IMR-90 (cell line): ENCODE results near the gene FXYD3. TPM values are rescaled to one million over a fixed set of nuclear protein-coding genes. Genes with fewer than 3 reads are reported as not detected.

ENCODE experiments used
- ATAC-seq: fragments of 200-7000 bp; cut with Tn5 transposase; 2 replicates; pipeline ENCODE4 v1.9.1; 2020; ENCODE audit warnings: low read depth, mild to moderate bottlenecking, moderate library complexity
- BruUV-seq: library from RNA; stranded (reverse); fragments of 400-500 nt; replicated peaks from 2 replicates; lab custom pipeline; 2021; lab: Mats Ljungman, UMichigan
- CTCF ChIA-PET: fragments of 300-600 bp; formaldehyde crosslinking; extraction: SDS; loops from one replicate; lab custom pipeline; 2021; ENCODE audit warnings: antibody characterized with exemption; lab: Yijun Ruan, JAX
- POLR2A ChIA-PET: fragments of 300-600 bp; sonication (Branson Sonifier 250); formaldehyde crosslinking; loops from one replicate; lab custom pipeline; 2022; ENCODE audit warnings: antibody characterized with exemption; ENCODE audit not compliant: unreplicated experiment; lab: Charles Lee
- DNase-seq: peaks from one replicate; pipeline ENCODE4 v3.0.0; 2013
- H2AFZ ChIP-seq: replicated peaks from 2 replicates; pipeline ENCODE3; 2013; ENCODE audit warnings: low read length, mild to moderate bottlenecking; ENCODE audit not compliant: poor library complexity
- H2AK5ac ChIP-seq: 2 replicates; pipeline ENCODE4 v1.6.1; 2013; ENCODE audit warnings: low read depth, low read length, inconsistent platforms
- H2AK9ac ChIP-seq: replicated peaks from 2 replicates; pipeline ENCODE3; 2013; ENCODE audit warnings: mild to moderate bottlenecking, low read depth, low read length, moderate library complexity; ENCODE audit not compliant: poor library complexity
- H2BK120ac ChIP-seq: 2 replicates; pipeline ENCODE4 v1.6.1; 2013; ENCODE audit warnings: low read depth, low read length, inconsistent platforms
- H2BK15ac ChIP-seq: 3 replicates; pipeline ENCODE4 v1.6.1; 2013; ENCODE audit warnings: low read depth, low read length, inconsistent platforms
- H2BK20ac ChIP-seq: 2 replicates; pipeline ENCODE4 v1.6.1; 2013; ENCODE audit warnings: low read depth, mild to moderate bottlenecking, inconsistent platforms, low read length, moderate library complexity
- H2BK5ac ChIP-seq: 2 replicates; pipeline ENCODE4 v1.6.1; 2013; ENCODE audit warnings: mild to moderate bottlenecking, low read depth, low read length, inconsistent platforms; ENCODE audit not compliant: poor library complexity, severe bottlenecking
- H3K14ac ChIP-seq: replicated peaks from 2 replicates; pipeline ENCODE4 v1.6.1; 2013; ENCODE audit warnings: low read depth, low read length, inconsistent platforms
- H3K18ac ChIP-seq: 2 replicates; pipeline ENCODE4 v1.6.1; 2013; ENCODE audit warnings: low read depth, low read length, control low read depth
- H3K23ac ChIP-seq: 2 replicates; pipeline ENCODE4 v1.6.1; 2013; ENCODE audit warnings: low read depth, low read length, inconsistent platforms
- H3K27ac ChIP-seq: 2 replicates; pipeline ENCODE4 v1.5.1; 2013; ENCODE audit warnings: mild to moderate bottlenecking, control low read depth, low read length; ENCODE audit not compliant: insufficient read depth
- H3K27me3 ChIP-seq: 2 replicates; pipeline ENCODE4 v1.6.1; 2013; ENCODE audit warnings: low read length; ENCODE audit not compliant: control insufficient read depth, insufficient read depth
- H3K36me3 ChIP-seq: 2 replicates; pipeline ENCODE4 v1.6.1; 2013; ENCODE audit warnings: low read length, mixed read lengths; ENCODE audit not compliant: control insufficient read depth, insufficient read depth
- H3K4ac ChIP-seq: 2 replicates; pipeline ENCODE4 v1.6.1; 2013; ENCODE audit warnings: low read depth, low read length, inconsistent platforms
- H3K4me1 ChIP-seq: 2 replicates; pipeline ENCODE4 v1.6.1; 2013; ENCODE audit warnings: low read length, mixed read lengths; ENCODE audit not compliant: control insufficient read depth, insufficient read depth
- H3K4me2 ChIP-seq: 2 replicates; pipeline ENCODE4 v1.6.1; 2013; ENCODE audit warnings: low read depth, mild to moderate bottlenecking, control low read depth, low read length, moderate library complexity
- H3K4me3 ChIP-seq: 2 replicates; pipeline ENCODE4 v1.5.1; 2013; ENCODE audit warnings: low read depth, mild to moderate bottlenecking, control low read depth, low read length, moderate library complexity; ENCODE audit not compliant: insufficient read depth
- H3K56ac ChIP-seq: 2 replicates; pipeline ENCODE4 v1.6.1; 2013; ENCODE audit warnings: low read length, inconsistent platforms; ENCODE audit not compliant: insufficient read depth; ENCODE audit errors: extremely low read depth
- H3K79me1 ChIP-seq, 2 experiments: 2 replicates each; pipeline ENCODE4 v1.6.1; 2013; ENCODE audit warnings: low read length in 2 of 2, inconsistent platforms in 1 of 2, low read depth in 1 of 2
- H3K9ac ChIP-seq: 2 replicates; pipeline ENCODE4 v1.6.1; 2013; ENCODE audit warnings: low read depth, low read length, control low read depth
- H3K9me1 ChIP-seq: 2 replicates; pipeline ENCODE4 v1.6.1; 2013; ENCODE audit warnings: low read length, inconsistent platforms; ENCODE audit not compliant: insufficient read depth
- H3K9me3 ChIP-seq: 2 replicates; pipeline ENCODE4 v1.6.1; 2013; ENCODE audit warnings: low read length; ENCODE audit not compliant: control insufficient read depth, insufficient read depth
- H4K20me1 ChIP-seq: 2 replicates; pipeline ENCODE4 v1.6.1; 2013; ENCODE audit warnings: low read length, inconsistent platforms; ENCODE audit not compliant: insufficient read depth
- H4K5ac ChIP-seq: 2 replicates; pipeline ENCODE4 v1.6.1; 2013; ENCODE audit warnings: mild to moderate bottlenecking, low read depth, low read length, control low read depth
- H4K8ac ChIP-seq, 2 experiments: 2 replicates each; pipeline ENCODE4 v1.6.1; 2013; ENCODE audit warnings: low read depth in 2 of 2, low read length in 2 of 2, control low read depth in 1 of 2, inconsistent platforms in 1 of 2
- H4K91ac ChIP-seq: 2 replicates; pipeline ENCODE4 v1.6.1; 2013; ENCODE audit warnings: low read depth, low read length, inconsistent platforms; ENCODE audit not compliant: insufficient read depth
- BHLHE40 ChIP-seq: fragments of 150-350 bp; IDR thresholded peaks from 2 replicates; pipeline ENCODE4 v1.6.1; 2016; ENCODE audit warnings: mild to moderate bottlenecking, low read depth, low read length
- CEBPB ChIP-seq: IDR thresholded peaks from 2 replicates; pipeline ENCODE4 v1.6.1; 2012; ENCODE audit warnings: low read depth, low read length, improper control_type of control experiment
- FOS ChIP-seq: fragments of 150-350 bp; IDR thresholded peaks from 2 replicates; pipeline ENCODE4 v1.6.1; 2016; ENCODE audit warnings: low read depth, low read length
- MAFK ChIP-seq: IDR thresholded peaks from 2 replicates; pipeline ENCODE4 v1.6.1; 2012; ENCODE audit warnings: low read depth, low read length, improper control_type of control experiment
- MAZ ChIP-seq: IDR thresholded peaks from 2 replicates; pipeline ENCODE4 v1.6.1; 2012; ENCODE audit warnings: low read depth, mild to moderate bottlenecking, low read length, improper control_type of control experiment, moderate library complexity, borderline replicate concordance
- NFE2L2 ChIP-seq: fragments of 150-350 bp; IDR thresholded peaks from 2 replicates; pipeline ENCODE4 v1.6.1; 2016; ENCODE audit warnings: low read depth, mild to moderate bottlenecking, low read length
- POLR2A ChIP-seq: IDR thresholded peaks from 2 replicates; pipeline ENCODE4 v1.6.1; 2012; ENCODE audit warnings: mild to moderate bottlenecking, low read depth, low read length
- RAD21 ChIP-seq: IDR thresholded peaks from 2 replicates; pipeline ENCODE4 v1.6.1; 2012; ENCODE audit warnings: low read length, improper control_type of control experiment
- RCOR1 ChIP-seq: IDR thresholded peaks from 2 replicates; pipeline ENCODE4 v1.6.1; 2012; ENCODE audit warnings: mild to moderate bottlenecking, low read length, improper control_type of control experiment; ENCODE audit not compliant: insufficient replicate concordance
- RFX5 ChIP-seq: IDR thresholded peaks from 2 replicates; pipeline ENCODE4 v1.8.0; 2012; ENCODE audit warnings: low read depth, mild to moderate bottlenecking, low read length, moderate library complexity
- WGBS, 2 experiments: methylation state at CpG; one replicate each; pipeline versions ENCODE4 v1.1.5 to v1.1.7; 2013; ENCODE audit warnings: missing lambda C conversion rate in 2 of 2; ENCODE audit not compliant: insufficient read length in 1 of 2; ENCODE audit errors: extremely low coverage in 2 of 2; 5-methylcytosine and 5-hydroxymethylcytosine counted together
- dilution Hi-C: fragments of 300-500 bp; cut with HindIII; formaldehyde crosslinking; loops from one replicate; pipeline ENCODE4 v1.14.3; 2018; ENCODE audit warnings: low sequenced_read_pairs; ENCODE audit not compliant: unreplicated experiment
- in situ Hi-C: fragments of 300-500 bp; cut with MboI; formaldehyde crosslinking; loops from 3 replicates; pipeline ENCODE4 v1.14.3; 2019; ENCODE audit warnings: low sequenced_read_pairs, inconsistent platforms, mixed read lengths
- intact Hi-C: fragments of 100-400 bp; cut with micrococcal nuclease; formaldehyde crosslinking; loops from 2 replicates; pipeline ENCODE4 v1.10.0; 2022
- polyA plus RNA-seq, 3 experiments: library from polyadenylated mRNA; depleted of rRNA; stranded (reverse); fragments of >200 nt; gene quantifications; 2 replicates each; pipeline ENCODE4 v1.2.3, GENCODE V29; 2012; ENCODE audit warnings: low replicate concordance in 1 of 3
- total RNA-seq: library from RNA; depleted of rRNA; stranded (reverse); fragments of >200 nt; gene quantifications from 2 replicates; pipeline ENCODE4 v1.2.3, GENCODE V29; 2012
- TF ChIP-seq, protein P1 (sequence below): fragments of 150-350 bp; IDR thresholded peaks from 2 replicates; pipeline ENCODE4 v1.6.1; 2016; ENCODE audit warnings: low read depth, mild to moderate bottlenecking, low read length, moderate library complexity, borderline replicate concordance

Gene FXYD3
- total and polyA plus RNA-seq, 2 of the 4 experiments (the other 2 are of a cell fraction), result not detected

DNA sequence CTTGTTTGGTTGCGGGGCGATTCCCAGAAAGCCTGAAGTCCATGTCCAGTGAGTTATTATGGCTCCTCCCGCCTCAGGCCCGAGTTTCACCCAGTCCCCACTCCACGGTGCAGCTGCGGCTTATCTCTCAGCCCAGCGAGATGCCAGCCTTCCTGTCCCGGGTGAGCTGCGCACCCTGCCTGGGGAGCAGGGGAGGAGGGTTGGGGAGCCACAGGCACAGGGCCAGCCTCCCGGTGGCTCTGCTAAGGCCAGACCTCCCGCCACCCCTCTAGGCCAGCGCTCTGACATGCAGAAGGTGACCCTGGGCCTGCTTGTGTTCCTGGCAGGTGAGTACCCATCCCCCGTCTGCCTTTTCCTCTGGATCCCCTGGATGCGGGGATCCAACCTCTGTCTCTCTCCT lies 3.5 kb downstream of the FXYD3 start:
- no peak overlapping the region for H2BK5ac ChIP-seq
- H4K91ac ChIP-seq, result no peak overlapping the region
- H3K14ac ChIP-seq, result no peak overlapping the region
- no peak overlapping the region for H3K9ac ChIP-seq
- ATAC-seq (no peak), DNase-seq (no peak)
- intact Hi-C loops (no loop called here), in situ Hi-C loops (no loop called here), dilution Hi-C loops (no loop called here)
- H4K20me1 ChIP-seq, result no peaks in the 10 kb centered on the region
- no peak overlapping the region for H2AFZ ChIP-seq
- CTCF ChIA-PET, result no interaction called here
- H3K79me1 ChIP-seq, result 0 out of 4 replicates have a peak, but pooled peaks cover 0 to 5% of the 10 kb centered on the region in 2 experiments
- no peaks in the 10 kb centered on the region for H3K9me3 ChIP-seq
- H3K4me3 ChIP-seq, result no peak overlapping the region
- H3K18ac ChIP-seq, result no peak overlapping the region
- BruUV-seq, result no TSS peak
- no peak overlapping the region for H3K4ac ChIP-seq
- no peak overlapping the region for H4K5ac ChIP-seq
- no peak overlapping the region for H2AK5ac ChIP-seq
- POLR2A ChIA-PET, result no interaction called here
- peaks cover 20% of the 10 kb centered on the region for H3K27me3 ChIP-seq
- H3K9me1 ChIP-seq, result 0 out of 2 replicates have a peak, but pooled peaks cover 2% of the 10 kb centered on the region
- H2BK15ac ChIP-seq, result no peak overlapping the region
- no peak overlapping the region for H3K56ac ChIP-seq
- H2BK120ac ChIP-seq, result no peak overlapping the region
- H3K4me1 ChIP-seq, result no peaks in the 10 kb centered on the region
- H4K8ac ChIP-seq, result no peak overlapping the region
- no peak overlapping the region for H2AK9ac ChIP-seq
- no peak overlapping the region for H3K4me2 ChIP-seq
- no peak overlapping the region for H3K27ac ChIP-seq
- 72% methylated on average over 5 of the region's 14 CpGs; no CpG with 5 or more reads in 1 of the 2 experiments for WGBS, 2 experiments
- TF ChIP-seq BHLHE40 (no peak), NFE2L2 (no peak), MAFK (no peak), RAD21 (no peak), RCOR1 (no peak), RFX5 (no peak), MAZ (no peak), POLR2A (no peak), FOS (no peak), CEBPB (no peak)
- TF ChIP-seq, protein P1, sequence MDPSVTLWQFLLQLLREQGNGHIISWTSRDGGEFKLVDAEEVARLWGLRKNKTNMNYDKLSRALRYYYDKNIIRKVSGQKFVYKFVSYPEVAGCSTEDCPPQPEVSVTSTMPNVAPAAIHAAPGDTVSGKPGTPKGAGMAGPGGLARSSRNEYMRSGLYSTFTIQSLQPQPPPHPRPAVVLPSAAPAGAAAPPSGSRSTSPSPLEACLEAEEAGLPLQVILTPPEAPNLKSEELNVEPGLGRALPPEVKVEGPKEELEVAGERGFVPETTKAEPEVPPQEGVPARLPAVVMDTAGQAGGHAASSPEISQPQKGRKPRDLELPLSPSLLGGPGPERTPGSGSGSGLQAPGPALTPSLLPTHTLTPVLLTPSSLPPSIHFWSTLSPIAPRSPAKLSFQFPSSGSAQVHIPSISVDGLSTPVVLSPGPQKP, result no peak
- no peak overlapping the region for H3K23ac ChIP-seq
- H3K36me3 ChIP-seq, result no peaks in the 10 kb centered on the region
- H2BK20ac ChIP-seq, result no peak overlapping the region
